HuH-7.5 (cell line): ENCODE data around the gene DNAJB13.
"Not testable (repeated sequence)": the region's sequence is repeated elsewhere in the genome, so short reads cannot be mapped to it uniquely, and the experiment has no call there.

Source experiments
- DNase-seq: peaks from one replicate; pipeline ENCODE4 v3.0.0; 2011; ENCODE audit warnings: low spot score

DNAJB13 gene

DNA sequence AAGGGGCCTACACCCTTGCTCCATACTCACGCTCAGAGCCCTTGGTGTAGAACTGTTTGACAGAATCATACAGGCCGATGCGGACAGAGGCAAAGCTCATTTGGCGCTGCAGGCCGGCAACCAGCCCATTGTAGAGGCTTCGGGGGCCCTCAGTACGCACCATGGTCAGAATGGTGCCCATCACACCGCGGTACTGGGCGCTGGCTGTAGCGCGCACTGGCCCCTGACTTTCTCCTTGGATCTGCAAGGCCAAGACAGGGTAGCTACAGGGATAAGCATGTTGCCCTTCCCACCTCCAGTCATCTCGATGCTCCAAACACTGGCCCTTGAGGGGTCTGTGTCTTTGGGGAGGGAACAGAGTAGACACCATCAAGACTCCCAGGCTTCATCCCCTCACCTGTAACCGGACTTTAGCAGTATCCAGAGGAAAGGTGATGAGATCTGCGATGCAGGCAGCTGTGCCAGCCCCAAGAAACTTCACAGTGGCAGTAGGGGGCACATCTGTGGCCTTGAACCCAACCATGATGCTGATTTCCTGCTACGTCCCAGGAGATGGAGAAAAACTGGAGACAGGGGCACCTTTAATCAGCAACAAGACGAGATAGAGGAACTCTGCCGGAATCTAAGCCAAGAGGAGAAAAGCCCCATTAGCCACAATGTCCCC, 27.2 kb downstream of the DNAJB13 start:
- no peak for DNase-seq

- no peak for DNase-seq
These were observed 27.8 kb downstream of the DNAJB13 start for GRCh38 chr11:73978576-73979086.

DNA sequence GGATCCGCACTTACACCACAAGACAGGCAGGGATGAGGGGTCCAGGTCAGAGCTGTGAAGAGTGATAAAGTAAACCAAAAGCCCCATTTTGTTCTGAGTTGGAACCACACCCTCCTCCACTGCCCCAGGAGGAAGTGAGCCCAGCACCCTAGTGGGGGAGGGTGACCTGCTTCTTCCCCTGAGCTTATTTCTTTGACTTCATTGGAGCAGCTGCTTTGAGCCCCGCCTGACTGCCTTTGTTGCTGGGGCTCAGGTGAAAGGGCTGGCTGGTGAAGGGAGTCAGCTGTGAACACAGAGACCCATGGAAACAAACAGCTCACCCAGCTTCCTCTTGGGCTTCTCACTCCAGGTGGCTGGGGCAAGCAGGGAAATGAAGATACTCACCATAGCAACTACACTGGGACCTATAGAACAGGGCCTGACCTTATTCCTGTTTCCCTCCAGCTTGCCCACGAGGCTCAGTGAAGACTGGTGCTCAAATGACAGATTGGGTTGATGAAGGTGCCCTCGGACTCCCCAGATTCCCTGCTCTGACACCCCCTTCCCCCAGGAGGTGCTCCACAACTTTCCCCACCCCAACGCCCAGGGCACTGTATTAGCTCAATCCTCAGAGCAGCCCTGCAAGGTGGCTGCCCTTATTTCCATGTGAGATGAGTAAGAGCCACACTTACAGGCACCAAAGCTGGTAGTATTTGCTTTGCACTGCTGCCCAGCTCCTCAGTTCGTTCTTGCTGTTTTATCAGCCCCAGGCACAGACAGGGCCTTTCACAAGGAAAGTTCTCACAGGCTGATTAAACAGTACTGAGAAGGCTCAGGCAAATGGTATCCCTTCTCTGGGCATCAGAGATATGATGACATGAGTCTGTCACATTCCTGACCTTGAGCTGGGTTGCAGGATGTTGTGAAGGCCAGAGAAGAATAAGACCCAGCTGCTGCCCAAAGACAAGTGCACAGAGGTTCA, 29.5 kb downstream of the DNAJB13 start:
- no peak for DNase-seq

DNA sequence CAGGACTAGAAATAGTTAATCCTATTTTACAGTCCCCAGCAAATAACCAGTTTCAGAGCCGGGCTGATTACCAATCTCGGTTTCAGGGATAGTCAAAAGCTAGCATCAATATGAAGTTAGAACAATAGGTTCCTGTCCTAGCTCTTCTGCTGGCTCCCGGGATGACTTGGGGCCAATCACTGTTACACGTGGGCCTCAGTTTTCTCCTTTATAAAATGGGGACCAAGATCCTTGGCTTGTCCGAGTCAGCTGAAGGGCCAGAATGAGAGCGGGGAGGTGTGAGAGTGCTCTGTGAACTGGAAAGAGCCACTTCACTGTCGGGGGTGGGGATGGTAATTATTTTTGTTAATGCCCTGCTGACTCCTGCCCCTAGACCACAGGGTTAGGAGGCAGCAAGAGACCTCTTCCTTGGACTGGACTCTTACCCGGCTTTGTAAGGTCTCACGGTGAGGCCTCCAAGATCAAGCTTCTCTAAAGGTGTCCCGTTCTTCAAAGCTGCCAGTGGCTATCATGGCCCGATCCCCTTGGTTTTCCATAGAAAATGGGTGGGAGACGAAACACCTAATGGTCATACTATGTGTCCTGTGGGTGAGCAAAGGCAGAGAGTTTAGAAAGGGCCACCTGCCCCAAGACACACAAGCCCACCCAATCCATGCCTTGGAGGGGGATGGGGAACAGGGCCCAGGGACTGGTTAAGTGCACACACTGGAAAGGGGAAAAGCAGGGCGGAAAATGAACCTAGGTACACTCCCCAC, 30.4 kb downstream of the DNAJB13 start:
- no peak for DNase-seq

DNA sequence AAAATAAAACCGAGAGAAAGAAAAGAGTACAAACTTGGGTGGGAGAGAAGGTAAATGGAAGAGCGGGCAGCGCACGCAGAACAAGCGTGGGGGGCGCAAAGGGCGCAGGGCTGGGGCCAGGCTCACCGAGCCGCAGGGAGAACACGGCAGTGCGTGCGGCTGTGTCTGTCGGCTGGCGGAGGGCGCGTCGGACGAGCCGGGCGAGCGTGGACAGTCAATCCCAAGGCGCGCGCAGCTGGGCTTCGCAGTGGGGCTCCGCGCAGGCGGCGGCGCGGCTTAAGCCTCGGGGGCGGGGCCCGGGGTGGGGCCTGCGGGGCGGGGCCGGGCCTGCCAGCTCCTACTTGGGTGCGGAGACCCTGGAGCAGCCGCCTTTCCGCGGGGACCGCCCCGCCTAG, 31.8 kb downstream of the DNAJB13 start, which contains the start of gene UCP2:
TSS of gene UCP2 (minus strand) at position 249 of the 395 bp plus-strand sequence. CDS start 4,465 bp downstream, outside the sequence.
- DNase-seq = peak; percentile 77

- peak; percentile 95 for DNase-seq
These were observed 32.3 kb downstream of the DNAJB13 start for GRCh38 chr11:73982990-73983740.

- no peak for DNase-seq
These were observed 33.1 kb downstream of the DNAJB13 start for GRCh38 chr11:73983741-73984538.

DNA sequence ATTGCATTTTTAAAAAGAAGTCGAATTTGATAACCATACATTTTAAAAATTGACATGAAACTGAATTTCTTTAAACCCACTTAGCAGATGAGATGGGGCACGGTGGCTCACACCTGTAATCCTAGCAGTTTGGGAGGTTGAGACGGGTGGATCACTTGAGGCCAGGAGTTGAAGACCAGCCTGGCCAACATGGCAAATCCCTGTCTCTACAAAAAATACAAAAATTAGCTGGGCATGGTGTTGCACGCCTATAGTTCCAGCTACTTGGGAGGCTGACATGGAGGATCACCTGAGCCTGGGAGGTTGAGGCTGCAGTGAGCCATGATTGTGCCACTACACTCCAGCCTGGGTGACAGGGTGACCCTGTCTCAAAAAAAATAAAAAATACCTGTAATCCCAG, 34.8 kb downstream of the DNAJB13 start:
- not testable (repeated sequence) for DNase-seq

DNA sequence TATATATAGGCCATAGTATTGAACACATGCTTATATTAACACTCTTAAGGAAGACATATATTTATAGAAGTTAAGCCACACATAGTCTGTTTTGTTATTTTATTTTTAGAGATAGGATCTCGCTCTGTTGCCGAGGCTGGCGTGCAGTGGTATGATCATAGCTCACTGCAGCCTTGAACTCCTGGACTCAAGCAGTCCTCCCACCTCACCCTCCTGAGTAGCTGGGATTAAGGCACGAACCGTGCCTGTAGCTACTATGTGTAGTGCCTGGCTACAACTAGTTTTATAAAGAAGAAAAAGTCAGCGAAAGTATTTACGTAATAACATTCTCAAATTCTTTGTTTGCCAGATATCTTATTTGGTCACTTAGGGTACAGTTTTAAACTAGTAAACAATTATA, 37.4 kb downstream of the DNAJB13 start:
- no peak for DNase-seq

- no peak for DNase-seq
These were observed 38.3 kb downstream of the DNAJB13 start for GRCh38 chr11:73989156-73989555.

- DNase-seq = no peak
These were observed 39.9 kb downstream of the DNAJB13 start for GRCh38 chr11:73990730-73991129.

DNA sequence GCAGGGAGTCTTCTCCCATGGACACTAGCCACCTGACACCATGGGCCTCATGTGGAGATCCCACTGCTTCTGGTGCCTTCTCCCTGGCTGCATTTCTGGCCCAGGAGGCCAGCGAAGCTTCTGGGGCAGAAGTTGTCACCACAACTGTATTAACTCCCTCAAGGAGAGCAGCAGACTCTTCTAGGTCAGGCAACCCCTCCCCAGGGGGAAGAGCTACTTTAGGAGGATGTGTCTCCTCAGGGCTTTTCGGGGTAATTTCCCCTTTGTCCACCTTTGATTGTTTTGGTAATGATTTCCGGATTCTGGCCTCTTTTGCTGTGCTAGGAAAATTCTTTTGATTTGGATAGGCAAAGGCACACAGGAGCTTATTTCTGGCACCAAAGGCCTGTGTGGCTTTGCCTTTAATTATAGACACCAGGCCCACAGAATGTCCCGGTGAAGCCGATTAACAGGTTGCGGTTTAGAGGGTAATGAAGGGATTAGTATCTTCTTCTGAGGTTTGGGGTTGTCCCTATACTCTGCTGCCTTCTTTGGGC, 40.7 kb downstream of the DNAJB13 start:
- DNase-seq = no peak

GRCh38 chr11:73995247-73995646, 44.4 kb downstream of the DNAJB13 start:
- no peak for DNase-seq

GRCh38 chr11:73995731-73996130, 44.9 kb downstream of the DNAJB13 start:
- no peak for DNase-seq

DNA sequence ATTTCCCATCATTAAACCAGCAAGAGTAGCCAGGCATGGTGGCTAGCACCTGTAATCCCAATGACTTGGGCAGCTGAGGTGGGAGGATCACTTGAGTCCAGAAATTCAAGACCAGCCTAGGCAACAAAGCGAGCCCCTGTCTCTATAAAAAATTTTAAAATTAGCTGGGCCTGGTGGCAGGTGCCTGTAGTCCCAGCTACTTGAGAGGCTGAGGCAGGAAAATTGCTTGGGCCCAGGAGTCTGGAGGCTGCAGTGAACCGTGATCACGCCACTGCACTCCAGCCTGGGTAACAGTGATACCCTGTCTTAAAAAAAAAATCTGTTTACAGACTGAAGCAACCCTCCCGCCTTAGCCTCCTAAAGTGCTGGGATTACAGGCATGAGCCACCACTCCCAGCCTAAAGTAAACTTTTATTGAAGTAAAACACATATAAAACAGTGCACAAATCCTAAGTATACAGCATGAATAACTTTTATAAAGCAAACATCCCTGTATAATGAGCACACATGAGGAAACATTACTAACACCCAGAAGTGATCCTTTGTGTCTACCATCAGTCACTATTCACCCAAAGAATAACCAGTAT, 45.4 kb downstream of the DNAJB13 start:
- no peak for DNase-seq

- DNase-seq = no peak
These were observed 46.4 kb downstream of the DNAJB13 start for GRCh38 chr11:73997120-73997770.

DNA sequence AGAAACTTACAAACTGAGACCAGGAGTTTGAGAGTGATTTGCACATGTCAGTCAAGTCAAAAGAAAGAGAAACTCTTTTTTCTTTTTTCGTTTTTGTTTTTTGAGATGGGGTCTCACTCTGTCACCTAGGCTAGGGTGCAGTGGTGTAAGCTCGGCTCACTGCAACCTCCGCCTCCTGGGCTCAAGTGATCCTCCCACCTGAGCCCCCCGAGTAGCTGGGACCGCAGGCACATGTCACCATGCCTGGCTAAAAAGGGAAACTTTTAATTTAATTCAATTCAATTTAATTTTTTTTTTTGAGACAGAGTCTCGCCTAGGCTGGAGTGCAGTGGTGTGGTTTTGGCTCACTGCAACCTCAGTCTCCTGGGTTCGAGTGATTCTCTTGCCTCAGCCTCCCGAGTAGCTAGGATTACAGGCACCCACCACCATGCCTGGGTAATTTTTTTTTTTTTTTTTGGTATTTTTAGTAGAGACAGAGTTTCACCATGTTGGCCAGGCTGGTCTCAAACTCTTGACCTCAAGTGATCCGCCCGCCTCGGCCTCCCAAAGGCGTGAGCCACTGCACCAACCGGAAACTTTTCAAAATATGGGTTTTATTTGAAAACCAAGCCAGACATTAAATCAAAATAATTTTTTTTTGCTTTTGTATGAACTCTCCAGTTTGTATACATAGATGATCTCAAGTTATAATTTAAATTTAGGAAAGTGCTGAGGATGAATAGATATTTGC, 48.2 kb downstream of the DNAJB13 start:
- no peak for DNase-seq

DNA sequence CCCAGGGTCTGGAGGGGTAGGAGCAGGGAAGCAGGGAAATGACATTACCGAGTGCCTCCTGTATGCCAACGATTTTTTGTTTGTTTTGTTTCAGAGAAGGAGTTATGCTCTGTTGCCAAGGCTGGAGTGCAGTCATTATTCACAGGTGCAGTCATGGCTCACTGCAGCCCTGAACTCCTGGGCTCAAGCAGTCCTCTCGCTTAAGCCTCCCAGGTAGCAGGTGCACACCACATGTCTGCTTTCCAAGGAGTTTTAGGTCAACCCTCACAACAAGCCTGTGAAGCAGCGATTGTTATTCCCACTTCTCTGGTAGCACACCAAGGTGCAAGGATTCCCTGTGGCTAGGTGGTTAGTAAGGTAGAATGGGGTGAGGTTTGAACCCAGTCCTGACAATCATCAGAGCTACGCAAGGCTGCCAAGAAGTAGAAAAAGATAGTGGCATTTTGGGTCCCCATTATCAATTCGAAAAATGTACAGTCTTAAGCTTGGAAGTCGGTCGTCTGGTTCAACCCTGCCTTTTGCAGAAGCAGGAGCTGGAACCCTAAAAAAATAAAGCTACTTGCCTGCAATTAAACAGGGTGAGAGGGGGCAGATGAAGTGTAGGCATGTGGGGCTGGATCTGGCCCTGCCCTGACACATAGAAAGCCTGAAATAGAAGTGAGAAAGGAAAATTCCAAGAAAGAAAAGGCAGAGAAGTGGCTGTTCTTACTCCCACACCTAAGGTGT, 48.9 kb downstream of the DNAJB13 start:
- DNase-seq = no peak
